B cell (primary cell): ENCODE results near the gene TBX2. TPM values are rescaled to one million over a fixed set of nuclear protein-coding genes. Genes with fewer than 3 reads are reported as not detected.

Source experiments
- ATAC-seq: fragments of 200-7000 bp; cut with Tn5 transposase; one replicate; pipeline ENCODE4 v1.10.0; 2021; ENCODE audit warnings: low read depth, mild to moderate bottlenecking, moderate number of reproducible peaks, moderate library complexity
- CTCF ChIA-PET: fragments of 350-600 bp; sonication (Branson Sonifier 250); formaldehyde crosslinking; loops from one replicate; lab custom pipeline; 2021; ENCODE audit warnings: antibody characterized with exemption, inconsistent platforms; lab: Charles Lee
- POLR2A ChIA-PET: fragments of 350-600 bp; sonication (Branson Sonifier 250); formaldehyde crosslinking; loops from one replicate; lab custom pipeline; 2021; ENCODE audit warnings: antibody characterized with exemption; lab: Charles Lee
- DNase-seq: peaks from one replicate; pipeline ENCODE4 v3.0.0; 2013
- H2AFZ ChIP-seq: 2 replicates; pipeline ENCODE4 v1.6.1; 2012; ENCODE audit warnings: mild to moderate bottlenecking, low read depth, low read length; ENCODE audit not compliant: insufficient read depth, poor library complexity, severe bottlenecking
- H3K27ac ChIP-seq, 2 donors: 1 replicate in 1 of 2; 2 replicates in 1 of 2; pipeline ENCODE4 v1.5.1; 2012 to 2013; ENCODE audit warnings: low read length in 2 of 2, mild to moderate bottlenecking in 2 of 2, moderate library complexity in 1 of 2
- H3K27me3 ChIP-seq, 4 experiments: fragments of 200-600 bp in 1 of 4; sonication (generic) in 1 of 4; replicated peaks in 1 of 4; 1 replicate in 2 of 4; 2 replicates in 2 of 4; pipeline versions ENCODE4 v1.6.1 to v1.7.0; 2013 to 2016; ENCODE audit warnings: low read length in 3 of 4, mild to moderate bottlenecking in 2 of 4, mixed read lengths in 1 of 4, moderate library complexity in 1 of 4; ENCODE audit not compliant: insufficient read depth in 4 of 4, control insufficient read depth in 3 of 4; ENCODE audit errors: control extremely low read depth in 1 of 4
- H3K36me3 ChIP-seq, 2 experiments: replicated peaks in 1 of 2; 1 replicate in 1 of 2; 2 replicates in 1 of 2; pipeline versions ENCODE4 v1.6.1 to v1.7.1; 2013; ENCODE audit warnings: low read length in 1 of 2; ENCODE audit not compliant: insufficient read depth in 2 of 2, control insufficient read depth in 1 of 2; ENCODE audit errors: control extremely low read depth in 1 of 2, extremely low read depth in 1 of 2
- H3K4me1 ChIP-seq, 2 donors: fragments of 200-600 bp in 1 of 2; sonication (generic) in 1 of 2; 1 replicate in 1 of 2; 2 replicates in 1 of 2; pipeline versions ENCODE4 v1.5.1 to v1.6.1; 2013 to 2017; ENCODE audit warnings: low read length in 2 of 2; ENCODE audit not compliant: control insufficient read depth in 2 of 2, insufficient read depth in 2 of 2
- H3K4me2 ChIP-seq: replicated peaks from 2 replicates; pipeline ENCODE3; 2012; ENCODE audit warnings: mild to moderate bottlenecking, low read depth, low read length; ENCODE audit not compliant: poor library complexity, severe bottlenecking
- H3K4me3 ChIP-seq, 5 experiments: fragments of 200-600 bp in 1 of 5; sonication (generic) in 1 of 5; 1 replicate in 3 of 5; 2 replicates in 2 of 5; pipeline versions ENCODE4 v1.5.1 to v1.7.0; 2011 to 2016; ENCODE audit warnings: low read length in 4 of 5, mild to moderate bottlenecking in 4 of 5, low read depth in 2 of 5, control low read depth in 1 of 5, moderate library complexity in 1 of 5; ENCODE audit not compliant: insufficient read depth in 1 of 5; ENCODE audit errors: control extremely low read depth in 1 of 5, extremely low read depth in 1 of 5
- H3K79me2 ChIP-seq: fragments of 200-600 bp; sonication (generic); one replicate; pipeline ENCODE4 v1.6.0; 2016; ENCODE audit warnings: low read length; ENCODE audit not compliant: control insufficient read depth, insufficient read depth
- H3K9ac ChIP-seq: fragments of 200-600 bp; sonication (generic); 2 replicates; pipeline ENCODE4 v1.6.1; 2017; ENCODE audit warnings: mild to moderate bottlenecking, low read length, moderate library complexity
- H3K9me3 ChIP-seq, 3 donors: one replicate each; pipeline versions ENCODE4 v1.6.1 to v1.7.1; 2013; ENCODE audit warnings: low read length in 2 of 3; ENCODE audit not compliant: control insufficient read depth in 2 of 3, insufficient read depth in 1 of 3; ENCODE audit errors: control extremely low read depth in 1 of 3
- H4K20me1 ChIP-seq: 2 replicates; pipeline ENCODE4 v1.6.0; 2012; ENCODE audit warnings: mild to moderate bottlenecking, low read length; ENCODE audit not compliant: insufficient read depth, control insufficient read depth, poor library complexity, severe bottlenecking
- H3K27ac Mint-ChIP-seq: one replicate; pipeline ENCODE4 v1.8.0; 2021; ENCODE audit warnings: mixed read lengths
- H3K27me3 Mint-ChIP-seq: one replicate; pipeline ENCODE4 v1.8.0; 2021; ENCODE audit warnings: mixed read lengths
- H3K4me1 Mint-ChIP-seq: one replicate; pipeline ENCODE4 v1.8.0; 2021; ENCODE audit warnings: mixed read lengths
- H3K4me3 Mint-ChIP-seq: one replicate; pipeline ENCODE4 v1.8.0; 2021; ENCODE audit warnings: mixed read lengths
- H3K9me3 Mint-ChIP-seq: one replicate; pipeline ENCODE4 v1.8.0; 2022; ENCODE audit warnings: mixed read lengths; ENCODE audit not compliant: insufficient read depth
- CTCF ChIP-seq: fragments of 200-600 bp; IDR thresholded peaks from one replicate; pipeline ENCODE4 v1.8.0; 2022; ENCODE audit warnings: antibody characterized with exemption, mild to moderate bottlenecking
- EZH2 ChIP-seq: IDR thresholded peaks from 2 replicates; pipeline ENCODE4 v1.6.1; 2012; ENCODE audit warnings: borderline replicate concordance, low read depth, mild to moderate bottlenecking, moderate library complexity, low read length; ENCODE audit not compliant: insufficient read depth, poor library complexity, severe bottlenecking
- WGBS: methylation state at CpG from one replicate; pipeline ENCODE4 v1.1.5; 2013; ENCODE audit warnings: missing lambda C conversion rate; ENCODE audit not compliant: insufficient coverage; 5-methylcytosine and 5-hydroxymethylcytosine counted together
- intact Hi-C: fragments of 100-400 bp; cut with micrococcal nuclease; formaldehyde crosslinking; loops from one replicate; pipeline ENCODE4 v1.10.0; 2022
- polyA plus RNA-seq: library from polyadenylated mRNA; depleted of rRNA; stranded (reverse); fragments of >200 nt; gene quantifications from 2 replicates; pipeline ENCODE4 v1.2.3, GENCODE V29; 2012
- total RNA-seq, 2 donors: library from RNA; stranded (reverse); fragments of 120-200 nt in 1 of 2; gene quantifications; 1 replicate in 1 of 2; 2 replicates in 1 of 2; pipeline versions ENCODE4 v1.2.3 to v1.2.4, GENCODE V29; 2013 to 2022

The TBX2 gene
- total and polyA plus RNA-seq, 2 donors (not counting 1 experiment from before 2014, with no cell fraction given), result not detected

GRCh38 chr17:61458000-61458399 lies 58.4 kb downstream of the TBX2 start:
- no peak overlapping the region for H3K27ac ChIP-seq
- ATAC-seq, result no peak
- Mint-ChIP-seq H3K27me3 (peaks cover 83% of the 10 kb centered on the region), H3K4me3 (peak overlapping the region; percentile 62), H3K27ac (no peak overlapping the region), H3K9me3 (no peaks in the 10 kb centered on the region), H3K4me1 (peaks cover 41% of the 10 kb centered on the region)
- H2AFZ ChIP-seq, result peak overlapping the region; percentile 30
- TF ChIP-seq EZH2 (no peak), CTCF (no peak)
- peak overlapping the region; percentile 62 for H3K4me2 ChIP-seq
- 7% methylated on average over 8 of the region's 14 CpGs for WGBS
- H3K9me3 ChIP-seq, result peaks cover 0 to 31% (median 0%) of the 10 kb centered on the region in 3 donors
- no peak overlapping the region for H3K4me3 ChIP-seq
- POLR2A ChIA-PET, result no interaction called here
- intact Hi-C loops, result no loop called here
- no peaks in the 10 kb centered on the region for H3K36me3 ChIP-seq
- H3K9ac ChIP-seq, result no peak overlapping the region
- DNase-seq, result no peak
- H3K79me2 ChIP-seq, result no peaks in the 10 kb centered on the region
- peaks cover 35 to 54% of the 10 kb centered on the region in 2 donors for H3K4me1 ChIP-seq
- peaks cover 0 to 88% (median 55%) of the 10 kb centered on the region in 4 experiments for H3K27me3 ChIP-seq
- CTCF ChIA-PET, result no interaction called here
- H4K20me1 ChIP-seq, result no peaks in the 10 kb centered on the region

DNA sequence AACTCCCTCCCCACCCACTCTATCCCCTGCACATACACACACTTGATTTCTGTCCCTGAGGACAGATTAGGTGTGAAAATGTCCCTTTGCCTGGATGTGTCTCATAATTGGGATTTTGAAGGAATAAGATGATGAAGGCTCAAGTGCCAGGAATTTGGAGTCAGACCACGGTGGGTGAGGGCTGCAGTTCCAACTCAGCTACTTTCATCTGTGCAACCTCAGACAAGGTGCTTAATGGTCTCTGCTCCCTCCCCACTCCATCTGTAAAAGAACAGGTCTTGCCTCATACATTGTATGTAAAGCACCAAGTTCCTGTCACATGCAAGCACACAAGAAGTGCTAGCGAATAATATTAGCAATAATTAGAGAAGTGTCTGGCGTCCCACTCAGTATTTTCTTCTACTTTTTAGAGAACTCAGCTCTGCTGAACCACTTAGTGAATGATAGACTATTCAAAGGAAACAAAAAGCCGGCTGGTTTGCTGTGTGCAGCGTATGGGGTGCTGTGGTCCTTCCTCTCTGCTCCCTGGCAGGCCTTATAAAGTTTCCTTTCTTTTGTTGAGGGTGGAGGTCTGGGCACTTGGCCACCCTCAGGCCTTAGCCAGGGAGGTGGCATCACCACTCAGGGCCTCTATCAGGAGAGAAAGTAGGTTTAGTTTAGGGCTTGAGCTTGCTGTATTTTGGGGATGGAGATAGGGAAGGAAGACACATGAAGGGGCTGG lies 58.9 kb downstream of the TBX2 start:
- Histone ChIP-seq H3K9ac (no peak overlapping the region), H4K20me1 (no peaks in the 10 kb centered on the region), H3K4me3 (no peak overlapping the region), H3K36me3 (no peaks in the 10 kb centered on the region), H2AFZ (no peak overlapping the region), H3K4me2 (no peak overlapping the region), H3K27me3 (peaks cover 0 to 92% (median 55%) of the 10 kb centered on the region in 4 experiments), H3K79me2 (no peaks in the 10 kb centered on the region), H3K27ac (no peak overlapping the region), H3K4me1 (peaks cover 35 to 54% of the 10 kb centered on the region in 2 donors), H3K9me3 (peaks cover 0 to 31% (median 0%) of the 10 kb centered on the region in 3 donors)
- WGBS, result 0% methylated on average over 3 of the region's 5 CpGs
- H3K27me3 Mint-ChIP-seq, result peaks cover 82% of the 10 kb centered on the region
- intact Hi-C loops, result no loop called here
- peaks cover 43% of the 10 kb centered on the region for H3K4me1 Mint-ChIP-seq
- H3K4me3 Mint-ChIP-seq, result peak overlapping the region; percentile 62
- no peak for ATAC-seq
- H3K9me3 Mint-ChIP-seq, result no peaks in the 10 kb centered on the region
- H3K27ac Mint-ChIP-seq, result no peak overlapping the region
- CTCF ChIA-PET, result no interaction called here
- POLR2A ChIA-PET, result no interaction called here
- TF ChIP-seq CTCF (no peak), EZH2 (no peak)
- DNase-seq, result no peak
